ENCODE results near the gene SPATA16.

The SPATA16 gene

DNA sequence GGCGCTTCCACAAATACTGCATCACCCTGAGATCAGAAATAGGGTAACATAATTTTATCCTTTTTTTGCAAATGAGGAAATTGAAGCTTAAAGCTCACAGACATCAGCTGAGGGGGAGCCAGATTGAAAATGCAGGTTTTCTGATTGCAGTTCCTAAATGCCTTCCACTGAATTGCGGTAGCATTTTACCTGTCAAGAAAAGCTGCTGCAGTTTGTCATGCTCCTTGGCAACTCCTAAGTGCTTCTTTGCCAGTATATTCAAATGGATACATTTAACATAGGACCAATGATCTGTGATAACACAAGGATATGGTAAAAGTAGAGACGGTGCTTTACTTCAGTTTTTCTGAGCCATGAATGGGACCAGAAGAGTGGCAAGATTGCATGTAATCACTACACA lies 50.5 kb downstream of the SPATA16 start:
- H3K27me3 Mint-ChIP-seq, result no peaks in the 10 kb centered on the region
- H3K4me3 Mint-ChIP-seq, result no peak overlapping the region
- H3K4me1 Mint-ChIP-seq, result no peaks in the 10 kb centered on the region
- no peak overlapping the region for H3K27ac Mint-ChIP-seq
- no peaks in the 10 kb centered on the region for H3K36me3 Mint-ChIP-seq
- peaks cover 8% of the 10 kb centered on the region for H3K9me3 Mint-ChIP-seq

DNA sequence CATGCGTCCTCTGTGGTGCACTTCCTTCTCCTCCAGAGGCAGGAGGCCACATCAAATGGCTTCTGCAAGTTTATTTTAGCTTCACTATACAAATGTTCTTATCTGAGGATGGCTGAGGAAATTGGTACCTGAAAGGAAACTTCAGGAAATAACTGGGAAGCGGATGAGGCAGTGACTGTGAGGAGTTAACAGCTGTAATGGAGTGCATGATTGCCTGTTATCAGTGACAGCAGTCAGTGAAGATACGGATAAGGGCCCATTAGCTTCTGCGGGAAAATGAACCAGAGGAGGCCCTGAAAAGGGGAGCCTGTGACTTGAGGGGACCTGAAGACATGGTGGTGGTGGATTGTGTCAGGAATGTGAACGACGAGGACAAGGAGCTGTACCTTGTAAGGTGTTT lies 51.8 kb downstream of the SPATA16 start:
- Mint-ChIP-seq H3K4me1 (no peaks in the 10 kb centered on the region), H3K4me3 (no peak overlapping the region), H3K27me3 (no peaks in the 10 kb centered on the region), H3K36me3 (no peaks in the 10 kb centered on the region), H3K9me3 (peaks cover 8% of the 10 kb centered on the region), H3K27ac (no peak overlapping the region)

DNA sequence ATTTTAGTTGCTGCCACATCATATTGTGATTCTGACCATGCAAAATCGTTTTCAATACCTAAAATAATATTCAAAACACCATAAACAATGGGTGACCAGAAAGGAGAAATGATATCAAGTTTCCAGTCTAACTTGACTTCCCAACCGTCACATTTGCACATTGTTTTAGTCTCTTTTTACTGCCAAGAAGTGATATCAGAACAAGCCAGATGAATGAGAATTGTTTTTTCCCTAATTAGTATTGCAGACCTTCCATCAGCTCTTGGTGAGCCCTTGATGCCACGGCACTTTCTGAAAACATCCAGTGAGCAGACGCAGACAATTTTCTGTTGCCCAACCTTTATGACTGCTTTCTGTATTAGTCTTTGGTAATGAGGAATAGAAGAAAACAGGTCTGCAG lies 62.5 kb downstream of the SPATA16 start:
- no peak overlapping the region for H3K27ac Mint-ChIP-seq
- no peak overlapping the region for H3K4me3 Mint-ChIP-seq
- H3K27me3 Mint-ChIP-seq, result no peaks in the 10 kb centered on the region
- no peaks in the 10 kb centered on the region for H3K36me3 Mint-ChIP-seq
- H3K9me3 Mint-ChIP-seq, result peaks cover 7% of the 10 kb centered on the region
- H3K4me1 Mint-ChIP-seq, result no peaks in the 10 kb centered on the region

DNA sequence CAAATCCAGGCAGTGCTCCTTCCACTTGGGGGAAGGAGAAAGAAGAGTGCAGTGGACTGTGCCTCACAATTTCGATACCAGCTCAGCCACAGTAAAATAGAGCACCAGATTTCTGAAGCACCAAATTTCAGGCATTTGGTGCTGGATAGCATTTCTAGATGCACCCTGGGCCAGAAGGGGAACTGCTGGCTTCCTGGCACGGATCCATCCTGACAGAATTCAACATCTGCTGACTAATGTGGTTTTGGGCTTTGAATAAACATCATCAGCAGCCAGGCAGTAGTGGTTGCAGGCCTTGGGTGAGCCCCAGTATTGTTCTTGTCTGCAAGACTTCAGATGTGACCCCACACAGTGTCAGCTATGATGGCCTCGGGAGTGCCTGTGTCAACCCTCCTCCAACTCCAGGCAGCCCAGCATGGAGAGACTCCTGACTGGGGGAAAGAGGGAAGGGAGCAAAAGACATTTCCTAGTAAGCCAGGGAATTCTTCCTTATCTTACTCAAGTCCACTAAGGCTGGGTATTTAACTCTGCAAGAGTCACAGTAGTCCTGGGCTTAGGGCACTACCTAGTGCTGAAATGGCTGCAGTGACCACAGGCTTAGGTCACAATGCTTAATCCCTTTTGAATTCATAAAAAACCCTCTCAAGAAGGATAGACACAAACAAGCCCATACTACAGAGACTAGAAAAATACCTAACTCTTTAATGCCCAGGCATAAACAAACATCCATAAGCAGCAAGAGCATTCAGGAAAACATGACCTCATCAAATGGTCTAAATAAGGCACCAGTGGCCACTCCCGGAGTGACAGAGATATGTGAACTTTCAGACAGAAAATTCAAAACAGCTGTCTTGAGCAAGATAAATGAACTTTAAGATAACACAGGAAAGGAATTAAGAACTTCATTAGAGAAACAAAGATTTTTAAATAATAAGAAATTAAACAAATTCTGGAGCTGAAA lies 74.7 kb downstream of the SPATA16 start:
- Mint-ChIP-seq H3K27me3 (no peaks in the 10 kb centered on the region), H3K4me1 (no peaks in the 10 kb centered on the region), H3K9me3 (peaks cover 23% of the 10 kb centered on the region), H3K4me3 (no peak overlapping the region), H3K27ac (no peak overlapping the region), H3K36me3 (no peaks in the 10 kb centered on the region)

DNA sequence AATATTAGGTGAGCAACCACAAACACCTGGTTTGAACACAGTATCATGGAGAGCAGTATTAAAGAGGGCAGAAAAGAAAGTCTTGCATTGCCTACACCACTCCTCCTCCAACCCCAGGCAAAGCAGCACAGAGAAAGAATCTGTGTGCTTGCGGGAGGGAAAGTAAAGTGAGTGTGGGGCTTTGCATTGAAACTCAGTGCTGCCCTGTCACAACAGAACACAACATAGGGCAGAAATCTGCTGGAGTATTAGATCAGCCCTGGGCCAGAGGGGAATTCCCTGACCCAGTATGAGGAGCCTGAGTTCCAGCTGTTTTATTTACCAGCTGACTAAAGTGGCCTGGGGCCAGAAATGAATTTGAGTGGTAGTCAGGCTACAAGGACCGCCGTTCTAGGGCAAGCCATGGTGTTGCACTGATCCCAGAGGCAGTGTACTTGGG lies 75.5 kb downstream of the SPATA16 start:
- H3K4me1 Mint-ChIP-seq, result no peaks in the 10 kb centered on the region
- no peak overlapping the region for H3K27ac Mint-ChIP-seq
- no peak overlapping the region for H3K4me3 Mint-ChIP-seq
- H3K9me3 Mint-ChIP-seq, result peaks cover 23% of the 10 kb centered on the region
- no peaks in the 10 kb centered on the region for H3K27me3 Mint-ChIP-seq
- no peaks in the 10 kb centered on the region for H3K36me3 Mint-ChIP-seq

DNA sequence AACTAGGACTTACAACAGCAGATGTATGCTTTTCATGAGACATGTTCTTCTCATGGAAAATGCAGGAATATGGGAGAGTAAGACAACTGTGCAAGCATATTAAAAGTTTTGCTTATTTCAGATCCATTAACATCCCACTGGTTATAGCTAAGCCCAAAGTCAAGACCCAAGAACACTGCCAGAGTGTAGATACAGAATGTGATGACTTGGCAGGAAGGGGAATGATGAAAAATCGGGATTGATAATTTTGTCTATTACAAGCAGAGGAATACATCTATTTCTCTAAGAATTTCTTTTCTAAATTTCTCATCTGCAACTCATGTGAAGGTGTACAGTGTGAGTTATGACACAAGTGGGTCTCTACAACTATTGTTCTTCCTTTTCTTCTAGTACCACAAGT lies 76.4 kb downstream of the SPATA16 start:
- H3K36me3 Mint-ChIP-seq, result no peaks in the 10 kb centered on the region
- no peaks in the 10 kb centered on the region for H3K27me3 Mint-ChIP-seq
- H3K4me3 Mint-ChIP-seq, result no peak overlapping the region
- no peak overlapping the region for H3K27ac Mint-ChIP-seq
- H3K9me3 Mint-ChIP-seq, result peaks cover 23% of the 10 kb centered on the region
- H3K4me1 Mint-ChIP-seq, result no peaks in the 10 kb centered on the region

DNA sequence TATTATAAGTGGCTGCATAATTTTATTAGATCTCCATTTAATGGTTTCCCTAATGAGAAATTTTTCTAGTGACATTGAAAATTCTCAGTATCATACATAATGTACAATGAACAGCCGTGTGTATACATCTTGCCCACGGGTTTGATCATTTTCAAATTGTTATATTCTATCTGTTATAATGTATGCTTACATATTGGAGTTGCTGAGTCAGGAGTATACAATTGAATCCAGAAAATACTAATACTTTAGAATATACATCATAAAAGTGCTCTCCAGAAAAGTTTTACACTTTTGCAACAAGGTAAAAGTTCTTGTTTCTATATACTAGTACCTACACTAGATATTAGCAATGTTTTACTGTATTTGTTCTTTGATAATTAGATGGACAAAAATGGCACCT lies 82.8 kb downstream of the SPATA16 start:
- H3K27ac Mint-ChIP-seq, result no peak overlapping the region
- no peaks in the 10 kb centered on the region for H3K36me3 Mint-ChIP-seq
- no peak overlapping the region for H3K4me3 Mint-ChIP-seq
- H3K27me3 Mint-ChIP-seq, result no peaks in the 10 kb centered on the region
- H3K9me3 Mint-ChIP-seq, result no peaks in the 10 kb centered on the region
- H3K4me1 Mint-ChIP-seq, result no peaks in the 10 kb centered on the region

DNA sequence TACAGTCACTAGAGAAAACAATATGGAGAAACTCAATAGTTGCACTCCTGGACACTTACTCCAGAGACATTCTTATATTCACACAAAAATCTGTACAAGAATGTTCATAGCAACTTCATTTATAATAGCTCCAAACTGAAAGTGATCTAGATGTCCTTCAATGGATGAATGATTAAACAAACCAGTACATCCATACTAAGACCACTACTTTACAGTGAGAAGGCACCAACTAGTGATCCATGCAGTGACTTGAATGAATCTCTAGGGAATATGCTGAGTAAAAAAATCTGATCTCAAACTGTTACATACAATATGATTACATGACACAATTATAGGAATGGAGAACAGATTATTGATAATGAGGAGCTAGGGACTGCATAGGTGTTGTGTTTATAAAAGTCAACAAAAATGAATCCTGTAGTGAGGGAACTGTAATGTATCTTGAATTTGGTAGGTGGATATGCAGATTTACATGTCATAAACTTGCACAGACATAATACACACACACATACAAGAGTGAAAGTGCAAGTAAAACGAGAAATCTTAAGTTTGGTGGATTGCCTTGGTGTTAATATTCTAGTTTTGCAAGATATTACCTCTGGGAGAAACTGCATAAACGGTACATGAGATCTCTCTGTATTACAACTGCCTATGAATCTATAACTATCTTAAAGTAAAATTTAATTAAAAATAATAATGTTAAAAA lies 85.7 kb downstream of the SPATA16 start:
- H3K4me1 Mint-ChIP-seq, result no peaks in the 10 kb centered on the region
- H3K27me3 Mint-ChIP-seq, result no peaks in the 10 kb centered on the region
- no peak overlapping the region for H3K4me3 Mint-ChIP-seq
- no peak overlapping the region for H3K27ac Mint-ChIP-seq
- H3K36me3 Mint-ChIP-seq, result no peaks in the 10 kb centered on the region
- H3K9me3 Mint-ChIP-seq, result no peaks in the 10 kb centered on the region

DNA sequence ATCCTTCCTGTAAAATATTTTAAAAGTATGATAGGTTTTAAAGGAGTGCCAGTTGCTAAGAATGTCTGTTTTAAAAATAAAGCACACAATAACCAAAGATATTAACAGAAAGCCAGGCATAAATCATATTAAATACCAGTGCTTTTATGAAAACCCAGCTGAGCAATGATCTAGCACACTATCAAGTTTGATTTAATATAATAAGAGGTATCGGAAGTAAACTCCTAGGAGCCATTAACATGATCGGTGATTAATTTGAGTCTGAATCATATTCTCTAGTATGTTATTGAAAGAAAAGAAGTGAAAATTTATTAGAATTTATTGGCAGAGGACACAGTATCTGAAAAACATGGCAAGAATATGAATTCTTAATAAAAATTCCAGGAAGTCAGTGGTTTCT lies 91.7 kb downstream of the SPATA16 start:
- Mint-ChIP-seq H3K4me3 (no peak overlapping the region), H3K9me3 (no peaks in the 10 kb centered on the region), H3K36me3 (no peaks in the 10 kb centered on the region), H3K27me3 (no peaks in the 10 kb centered on the region), H3K4me1 (no peaks in the 10 kb centered on the region), H3K27ac (no peak overlapping the region)

DNA sequence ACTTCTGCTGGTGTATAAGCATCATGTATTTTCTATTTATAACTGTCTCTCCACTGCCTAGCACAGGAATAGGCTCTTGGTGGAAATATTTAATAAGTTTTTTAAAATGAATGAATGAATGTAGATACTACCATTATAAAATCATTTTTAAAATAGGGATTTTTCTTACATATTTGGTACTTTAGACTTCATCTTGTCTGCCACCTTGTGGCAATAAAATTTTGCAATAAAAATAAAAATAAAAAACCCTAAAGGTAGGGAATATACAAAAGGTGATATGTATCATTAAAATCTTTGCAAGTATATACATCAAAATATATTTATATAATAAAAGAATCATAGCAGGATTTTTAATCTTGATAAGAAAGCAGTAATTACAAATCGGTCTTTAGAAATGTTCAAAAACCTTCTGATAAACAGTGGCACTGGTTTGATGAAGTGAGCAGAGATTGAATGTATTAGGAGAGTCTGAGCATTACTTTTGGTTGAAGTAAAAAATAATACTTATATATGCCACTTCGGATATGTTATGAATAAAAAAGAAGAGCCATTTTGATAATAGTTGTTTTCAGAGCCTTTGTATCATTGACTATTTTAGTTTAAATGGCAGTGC lies 95.2 kb downstream of the SPATA16 start:
- H3K27me3 Mint-ChIP-seq, result no peaks in the 10 kb centered on the region
- H3K4me1 Mint-ChIP-seq, result no peaks in the 10 kb centered on the region
- H3K4me3 Mint-ChIP-seq, result no peak overlapping the region
- no peak overlapping the region for H3K27ac Mint-ChIP-seq
- H3K36me3 Mint-ChIP-seq, result no peaks in the 10 kb centered on the region
- H3K9me3 Mint-ChIP-seq, result no peaks in the 10 kb centered on the region

DNA sequence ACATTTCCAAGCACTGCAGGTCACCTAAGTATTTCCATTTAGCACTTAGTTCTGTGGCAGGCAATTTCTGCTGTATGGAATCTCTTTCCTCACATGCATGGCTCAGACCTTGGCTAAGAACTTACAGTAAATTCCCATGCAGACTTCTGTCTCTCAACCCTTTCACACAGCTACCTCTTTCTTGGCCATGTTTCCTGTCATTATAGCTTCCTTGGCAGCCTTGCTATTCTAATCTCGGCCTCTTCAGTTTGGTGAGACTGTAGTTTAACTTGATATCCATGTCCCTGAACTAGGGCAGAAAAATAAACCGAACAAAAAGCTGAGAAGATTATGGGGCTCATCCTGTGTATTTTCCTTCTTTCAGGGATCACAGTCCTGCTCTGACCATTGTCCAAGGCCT lies 96.0 kb downstream of the SPATA16 start:
- Mint-ChIP-seq H3K4me1 (no peaks in the 10 kb centered on the region), H3K27ac (no peak overlapping the region), H3K27me3 (no peaks in the 10 kb centered on the region), H3K4me3 (no peak overlapping the region), H3K9me3 (no peaks in the 10 kb centered on the region), H3K36me3 (no peaks in the 10 kb centered on the region)

DNA sequence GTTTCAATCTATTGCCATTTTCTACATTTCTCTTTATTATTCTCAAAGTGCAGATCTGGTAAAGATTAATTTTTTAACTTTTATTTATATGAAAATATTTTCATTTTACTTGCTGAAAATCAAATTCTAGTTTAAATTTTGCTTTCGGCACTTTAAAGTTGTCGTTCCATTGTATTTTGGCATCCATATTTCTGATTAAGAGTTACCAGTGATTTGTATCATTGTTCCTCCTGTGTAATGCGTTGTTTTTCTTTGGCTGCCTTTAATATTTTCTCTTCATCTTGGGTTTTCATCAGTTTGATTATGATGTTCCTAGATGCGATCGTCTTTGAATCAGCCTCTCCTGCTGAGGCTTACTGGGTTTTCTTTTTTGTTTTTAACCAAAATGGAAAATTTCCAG lies 97.3 kb downstream of the SPATA16 start:
- H3K9me3 Mint-ChIP-seq, result no peaks in the 10 kb centered on the region
- H3K27me3 Mint-ChIP-seq, result no peaks in the 10 kb centered on the region
- H3K36me3 Mint-ChIP-seq, result no peaks in the 10 kb centered on the region
- no peaks in the 10 kb centered on the region for H3K4me1 Mint-ChIP-seq
- H3K4me3 Mint-ChIP-seq, result no peak overlapping the region
- H3K27ac Mint-ChIP-seq, result no peak overlapping the region

DNA sequence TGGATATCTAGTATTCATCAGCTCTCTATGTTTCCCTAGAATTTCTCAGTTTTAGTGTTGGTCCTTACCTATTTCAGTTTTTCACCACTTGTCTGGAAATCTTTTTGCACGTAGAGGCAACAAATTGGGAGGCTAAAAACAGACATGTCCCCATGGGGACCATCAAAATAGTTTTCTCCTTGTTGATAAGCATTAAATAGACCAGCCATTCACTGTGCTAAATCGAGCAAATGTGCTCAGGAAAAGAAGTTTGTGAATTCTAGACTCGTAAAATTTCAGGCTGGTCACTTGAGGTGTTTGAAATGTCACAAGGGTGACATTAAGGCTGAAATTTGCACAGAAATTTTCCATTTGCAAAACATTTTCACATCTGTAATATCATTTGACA lies 102.6 kb downstream of the SPATA16 start:
- H3K9me3 Mint-ChIP-seq, result peaks cover 13% of the 10 kb centered on the region
- H3K36me3 Mint-ChIP-seq, result no peaks in the 10 kb centered on the region
- H3K4me3 Mint-ChIP-seq, result no peak overlapping the region
- H3K4me1 Mint-ChIP-seq, result no peaks in the 10 kb centered on the region
- H3K27ac Mint-ChIP-seq, result no peak overlapping the region
- H3K27me3 Mint-ChIP-seq, result no peaks in the 10 kb centered on the region

DNA sequence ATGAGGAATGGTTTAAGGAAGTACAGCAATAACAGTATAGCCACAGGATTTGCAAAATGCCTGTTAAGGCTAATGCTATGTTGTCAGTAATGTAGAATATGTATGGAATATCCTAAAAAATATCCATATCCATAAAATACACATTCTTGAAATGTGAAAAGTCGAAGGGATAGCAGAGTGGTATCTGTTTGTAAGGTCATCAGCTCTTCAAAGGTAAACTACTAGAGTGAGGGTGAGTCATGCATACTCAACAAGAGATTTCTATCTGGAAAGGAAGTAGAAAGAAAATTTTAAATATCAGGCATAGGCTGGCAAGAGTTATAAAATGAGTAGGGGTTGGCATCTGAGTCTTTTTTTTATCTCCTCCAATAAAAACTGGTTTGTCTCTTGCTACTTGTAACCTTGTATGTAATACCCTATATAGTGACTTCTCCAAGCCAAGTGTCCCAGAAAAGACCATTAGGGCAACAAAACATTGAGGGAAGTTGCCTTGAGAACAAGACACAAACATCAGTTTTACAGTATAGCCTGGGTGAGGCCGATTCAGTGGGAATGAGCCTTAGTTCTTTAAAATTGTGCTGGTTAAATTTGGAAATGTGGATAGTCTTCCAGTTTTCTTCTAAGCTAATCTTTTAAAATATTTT lies 103.1 kb downstream of the SPATA16 start:
- Mint-ChIP-seq H3K27me3 (no peaks in the 10 kb centered on the region), H3K27ac (no peak overlapping the region), H3K36me3 (no peaks in the 10 kb centered on the region), H3K4me1 (no peaks in the 10 kb centered on the region), H3K9me3 (peaks cover 13% of the 10 kb centered on the region), H3K4me3 (no peak overlapping the region)

DNA sequence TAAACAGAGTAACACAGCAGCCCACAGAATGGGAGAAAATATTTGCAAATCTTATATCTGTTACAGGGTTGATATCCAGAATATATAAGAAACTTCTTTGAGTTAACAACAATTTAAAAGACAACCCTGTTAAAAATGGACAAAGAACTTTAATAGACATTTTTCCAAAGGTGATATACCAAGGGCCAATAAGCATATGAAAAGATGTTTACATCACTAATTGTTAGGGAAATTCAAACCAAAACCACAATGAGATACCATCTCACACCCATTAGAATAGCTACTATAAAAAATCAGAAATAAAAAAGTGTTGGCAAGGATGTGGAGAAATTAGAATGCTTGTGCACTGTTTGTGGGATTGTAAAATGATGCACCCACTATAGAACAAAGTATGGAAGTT lies 110.8 kb downstream of the SPATA16 start:
- H3K27ac Mint-ChIP-seq, result no peak overlapping the region
- H3K36me3 Mint-ChIP-seq, result no peaks in the 10 kb centered on the region

DNA sequence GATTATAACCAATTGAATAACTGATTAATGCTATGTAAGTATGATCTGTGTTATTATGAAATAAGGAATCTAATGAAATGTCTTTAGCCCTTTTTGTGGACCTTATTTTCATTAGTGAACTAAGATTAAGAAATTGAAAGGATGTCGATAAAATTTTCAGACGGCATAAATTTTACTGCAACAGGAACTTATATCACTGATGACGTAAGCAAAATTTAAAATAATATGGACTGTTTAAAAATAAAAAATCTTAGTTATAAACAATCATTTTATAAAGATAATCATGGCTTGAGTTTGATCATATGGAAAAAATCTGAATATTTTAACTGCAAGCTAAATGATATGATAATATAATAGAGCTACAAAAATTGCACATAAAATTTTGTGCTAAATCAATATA lies 112.7 kb downstream of the SPATA16 start:
- Mint-ChIP-seq H3K27ac (no peak overlapping the region), H3K9me3 (no peaks in the 10 kb centered on the region), H3K27me3 (no peaks in the 10 kb centered on the region), H3K4me1 (no peaks in the 10 kb centered on the region), H3K36me3 (no peaks in the 10 kb centered on the region), H3K4me3 (no peak overlapping the region)

More for the DNA sequence above, 110.8 kb downstream of the SPATA16 start:
- no peak overlapping the region for H3K4me3 Mint-ChIP-seq
- no peaks in the 10 kb centered on the region for H3K4me1 Mint-ChIP-seq
- no peaks in the 10 kb centered on the region for H3K27me3 Mint-ChIP-seq
- H3K9me3 Mint-ChIP-seq, result peaks cover 5% of the 10 kb centered on the region
